EL (cell line): Measurements from ENCODE around the gene SLC16A8.
"Not testable (repeated sequence)": the region's sequence is repeated elsewhere in the genome, so short reads cannot be mapped to it uniquely, and the experiment has no call there.

Experiments used
- DNase-seq: peaks from one replicate; pipeline ENCODE4 v3.0.0-alpha.2; 2016

SLC16A8 gene, protein sequence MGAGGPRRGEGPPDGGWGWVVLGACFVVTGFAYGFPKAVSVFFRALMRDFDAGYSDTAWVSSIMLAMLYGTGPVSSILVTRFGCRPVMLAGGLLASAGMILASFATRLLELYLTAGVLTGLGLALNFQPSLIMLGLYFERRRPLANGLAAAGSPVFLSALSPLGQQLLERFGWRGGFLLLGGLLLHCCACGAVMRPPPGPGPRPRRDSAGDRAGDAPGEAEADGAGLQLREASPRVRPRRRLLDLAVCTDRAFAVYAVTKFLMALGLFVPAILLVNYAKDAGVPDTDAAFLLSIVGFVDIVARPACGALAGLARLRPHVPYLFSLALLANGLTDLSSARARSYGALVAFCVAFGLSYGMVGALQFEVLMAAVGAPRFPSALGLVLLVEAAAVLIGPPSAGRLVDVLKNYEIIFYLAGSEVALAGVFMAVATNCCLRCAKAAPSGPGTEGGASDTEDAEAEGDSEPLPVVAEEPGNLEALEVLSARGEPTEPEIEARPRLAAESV

GRCh38 chr22:38083931-38084631, at the start of gene SLC16A8:
Gene SLC16A8 (minus strand): TSS chr22:38084184. CDS start chr22:38082873, 1,311 bp downstream.
- no peak for DNase-seq

DNA sequence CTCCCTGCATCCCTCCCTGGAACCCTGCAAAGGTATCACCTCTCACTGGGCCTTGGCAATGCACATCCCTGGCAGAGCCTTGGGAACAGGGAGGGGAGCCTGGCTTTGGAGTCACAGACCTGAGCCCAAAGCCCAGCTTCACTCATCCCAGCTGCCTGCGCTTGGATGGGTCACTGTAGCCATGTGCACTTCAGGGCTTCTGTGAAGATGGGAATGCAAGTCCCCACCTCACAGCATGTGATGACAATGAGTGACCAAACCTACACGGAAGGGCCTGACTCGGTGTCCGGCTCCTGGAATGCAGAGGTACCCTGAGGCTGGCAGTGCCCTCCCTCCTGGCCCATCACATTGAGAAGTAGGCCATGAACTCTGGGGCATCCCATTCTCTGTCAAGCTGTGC, 49.3 kb upstream of the SLC16A8 start:
- DNase-seq = no peak

DNA sequence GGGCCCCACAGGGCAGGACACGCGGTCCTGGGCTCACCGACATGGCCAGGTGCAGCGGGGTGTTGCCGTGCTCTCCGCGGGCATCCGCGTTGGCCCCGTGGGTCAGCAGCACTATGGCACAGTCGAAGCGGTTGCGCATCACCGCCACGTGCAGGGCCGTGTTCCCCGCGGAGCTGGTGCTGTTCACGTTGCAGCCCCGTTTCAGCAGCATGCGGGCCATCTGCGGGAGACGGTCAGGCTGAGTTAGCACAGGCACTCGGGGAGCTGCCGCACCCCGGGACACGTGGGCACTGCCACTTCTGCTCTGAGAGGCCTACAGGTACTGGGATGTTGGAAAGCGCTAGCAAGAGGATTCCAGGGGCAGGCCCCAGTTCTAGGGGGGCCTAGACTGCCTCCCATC, 48.8 kb upstream of the SLC16A8 start:
- no peak for DNase-seq

DNA sequence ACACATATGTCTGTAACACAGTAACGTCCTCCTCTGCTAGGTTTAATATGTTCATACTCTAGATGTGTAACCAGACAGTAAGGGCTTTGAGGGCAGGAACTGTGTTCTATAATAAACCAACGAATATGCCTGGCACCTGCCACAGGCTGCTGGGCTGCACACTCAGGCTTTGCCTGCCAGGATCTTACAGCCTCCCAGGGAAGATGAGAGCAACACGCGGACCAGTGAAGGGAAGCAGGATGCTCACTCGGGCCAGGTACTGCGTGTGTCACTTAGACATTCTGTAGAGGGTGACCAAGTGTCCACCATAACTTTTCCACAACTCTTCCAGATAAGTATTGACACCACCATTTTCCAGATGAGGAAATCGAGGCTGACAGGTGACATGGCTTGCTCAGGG, 48.2 kb upstream of the SLC16A8 start:
- no peak for DNase-seq

GRCh38 chr22:38131399-38131798, 47.4 kb upstream of the SLC16A8 start:
- no peak for DNase-seq

DNA sequence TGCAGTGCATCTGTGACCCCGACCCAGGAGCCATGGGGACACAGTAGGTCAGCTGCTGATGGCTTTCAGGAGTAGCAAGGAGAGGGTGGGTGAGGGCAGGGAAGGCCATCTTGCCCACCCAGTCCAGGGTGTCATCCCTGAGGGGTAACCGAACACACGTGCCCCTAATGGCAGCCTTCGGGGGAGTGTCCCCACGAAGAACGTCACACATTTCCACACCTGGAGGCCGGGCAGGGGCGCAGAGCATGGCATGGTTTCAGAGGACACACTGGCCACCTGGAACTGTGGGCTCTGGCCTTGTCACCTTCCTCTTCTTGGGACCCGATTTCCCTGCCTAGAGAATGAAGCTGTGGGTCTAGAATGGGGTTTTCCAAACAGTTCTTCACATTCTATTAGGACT, 45.9 kb upstream of the SLC16A8 start:
- DNase-seq = no peak

DNA sequence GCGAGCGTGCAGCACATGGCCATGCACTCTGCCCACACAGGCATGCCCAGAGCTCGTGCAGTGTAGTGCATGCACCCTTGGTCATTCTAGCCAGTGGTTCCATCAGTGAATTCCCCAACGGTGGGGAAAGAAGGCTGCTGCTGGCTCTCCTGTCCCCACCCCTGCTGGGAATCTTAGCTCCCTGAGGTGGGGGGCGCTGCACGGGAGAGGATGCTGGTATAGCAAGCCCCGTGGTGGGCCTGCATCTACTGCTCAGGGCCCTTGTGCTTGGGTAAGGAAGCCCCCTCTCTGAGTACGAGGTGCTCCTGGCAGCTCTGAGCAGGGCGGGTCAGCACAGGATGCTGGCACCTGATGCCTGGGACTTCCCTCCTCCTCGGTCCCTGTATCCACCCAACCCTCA, 45.0 kb upstream of the SLC16A8 start:
- DNase-seq = no peak

DNA sequence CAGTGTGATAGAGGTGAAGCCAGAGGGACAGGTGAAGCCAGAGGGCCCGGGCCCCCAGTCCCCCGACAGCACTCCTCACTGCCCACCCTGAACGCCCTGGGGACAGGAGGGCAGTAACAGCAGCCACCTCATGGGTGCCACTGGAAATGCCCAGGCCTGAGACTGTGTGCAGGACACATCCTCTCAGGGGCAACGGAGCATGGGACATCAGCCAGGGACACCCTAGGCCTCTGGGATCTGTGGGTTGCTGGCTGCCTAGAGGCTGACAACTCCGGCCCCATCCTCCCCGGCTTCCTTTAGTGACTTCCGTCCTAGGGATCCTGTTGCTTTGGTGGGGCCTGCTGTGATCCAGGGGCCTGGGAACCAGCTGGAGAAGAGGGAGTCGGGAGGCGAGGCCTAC, 43.9 kb upstream of the SLC16A8 start:
- no peak for DNase-seq

GRCh38 chr22:38126928-38127668, 43.1 kb upstream of the SLC16A8 start:
- DNase-seq = no peak

DNA sequence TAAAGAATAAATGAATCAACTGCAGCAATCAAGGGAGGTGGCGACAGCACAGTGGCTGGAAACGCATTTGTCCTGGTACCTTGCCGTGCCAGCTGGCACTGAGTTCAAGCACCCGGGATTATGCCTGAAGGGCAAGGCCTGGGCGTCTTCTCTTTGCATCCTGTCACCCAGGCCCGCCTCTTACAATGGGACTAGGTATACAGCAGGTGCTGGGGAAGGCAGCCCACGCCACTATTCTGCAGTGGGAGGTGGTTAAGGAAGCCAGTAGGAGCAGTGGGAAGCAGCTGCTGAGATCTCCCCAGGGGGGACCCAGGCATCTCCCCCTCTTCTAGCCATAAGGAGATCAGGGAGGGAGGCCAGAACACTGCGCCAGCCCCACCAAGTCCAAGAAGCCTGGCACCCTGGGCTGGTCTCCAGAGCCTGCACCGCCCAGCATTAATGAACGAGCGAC, 41.8 kb upstream of the SLC16A8 start:
- no peak for DNase-seq

- no peak for DNase-seq
Measured at GRCh38 chr22:38125038-38125610, 41.1 kb upstream of the SLC16A8 start.

- peak; percentile 34 for DNase-seq
Measured at GRCh38 chr22:38124236-38124974, 40.4 kb upstream of the SLC16A8 start.

DNA sequence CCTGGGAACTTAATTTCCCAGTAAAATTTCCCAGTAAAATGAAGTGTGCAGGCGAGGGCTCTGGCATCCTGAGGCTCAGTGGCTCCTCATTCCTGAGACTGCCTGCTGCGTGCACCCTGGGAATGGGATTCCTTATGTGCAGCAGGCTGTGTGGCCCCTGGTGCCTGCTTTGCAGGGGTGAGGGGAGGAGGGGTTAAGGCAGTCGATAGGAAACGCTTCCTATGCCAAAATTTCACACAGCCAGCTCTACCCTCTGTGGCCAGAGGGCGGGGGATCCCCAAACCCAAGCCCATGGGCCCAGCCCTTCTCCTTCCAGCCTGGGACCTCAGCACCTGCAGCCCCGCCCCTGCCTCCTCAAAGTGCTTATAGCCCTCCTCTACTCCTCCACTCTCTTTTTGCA, 38.6 kb upstream of the SLC16A8 start:
- no peak for DNase-seq

DNA sequence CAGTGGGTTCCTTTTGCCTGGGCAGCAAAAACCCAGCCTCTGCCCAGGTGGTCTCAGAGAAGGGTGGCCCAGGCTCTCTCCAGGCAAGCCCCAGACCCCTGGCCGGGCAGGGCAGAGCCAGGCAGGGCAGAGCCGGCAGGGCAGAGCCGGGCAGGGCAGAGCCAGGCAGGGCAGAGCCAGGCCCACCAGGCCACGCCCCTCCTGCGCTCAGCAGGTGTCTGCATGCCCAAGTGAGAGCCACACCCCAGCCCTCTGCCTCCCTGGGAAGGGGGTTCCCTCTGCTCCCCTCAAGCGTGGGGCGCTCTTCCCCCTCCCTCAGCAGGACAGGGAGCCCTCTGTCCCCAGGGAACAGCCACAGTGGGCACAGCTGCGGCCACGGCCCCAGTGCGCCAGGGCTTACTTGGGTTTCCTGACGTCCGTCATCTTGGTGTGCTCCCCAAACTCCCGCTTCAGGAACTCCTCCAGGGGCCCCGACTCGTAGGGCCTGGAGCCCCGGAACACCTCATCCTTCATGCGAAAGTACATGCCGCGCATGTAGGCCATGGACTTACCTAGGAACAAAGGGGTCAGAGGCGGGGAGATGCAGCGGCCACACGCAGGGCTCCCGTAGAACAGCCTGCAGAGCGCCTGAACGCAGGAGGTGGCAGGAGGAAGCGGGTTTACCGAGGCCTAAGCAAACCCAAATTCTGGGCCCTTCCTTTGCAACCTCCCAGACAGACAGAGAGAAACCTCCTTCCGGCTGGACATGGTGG, 36.6 kb upstream of the SLC16A8 start:
- no peak for DNase-seq

GRCh38 chr22:38118747-38119146, 34.8 kb upstream of the SLC16A8 start:
- not testable (repeated sequence) for DNase-seq

- no peak for DNase-seq
Measured at GRCh38 chr22:38118182-38118581, 34.2 kb upstream of the SLC16A8 start.

DNA sequence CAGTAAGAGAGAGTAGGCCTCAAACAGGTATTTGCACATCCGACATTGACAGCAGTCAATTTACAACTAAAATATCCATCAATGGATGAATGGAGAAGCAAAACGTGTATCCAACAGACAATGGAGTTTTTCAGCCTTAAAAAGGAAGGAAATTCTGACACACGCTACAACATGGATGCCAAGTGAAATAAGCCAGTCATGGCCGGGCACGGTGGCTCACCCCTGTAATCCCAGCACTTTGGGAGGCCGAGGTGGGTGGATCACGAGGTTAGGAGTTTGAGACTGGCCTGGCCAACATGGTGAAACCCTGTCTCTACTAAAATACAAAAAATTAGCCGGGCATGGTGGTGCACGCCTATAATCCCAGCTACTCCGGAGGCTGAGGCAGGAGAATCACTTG, 33.6 kb upstream of the SLC16A8 start:
- not testable (repeated sequence) for DNase-seq

GRCh38 chr22:38115423-38116205, 31.6 kb upstream of the SLC16A8 start:
- no peak for DNase-seq

DNA sequence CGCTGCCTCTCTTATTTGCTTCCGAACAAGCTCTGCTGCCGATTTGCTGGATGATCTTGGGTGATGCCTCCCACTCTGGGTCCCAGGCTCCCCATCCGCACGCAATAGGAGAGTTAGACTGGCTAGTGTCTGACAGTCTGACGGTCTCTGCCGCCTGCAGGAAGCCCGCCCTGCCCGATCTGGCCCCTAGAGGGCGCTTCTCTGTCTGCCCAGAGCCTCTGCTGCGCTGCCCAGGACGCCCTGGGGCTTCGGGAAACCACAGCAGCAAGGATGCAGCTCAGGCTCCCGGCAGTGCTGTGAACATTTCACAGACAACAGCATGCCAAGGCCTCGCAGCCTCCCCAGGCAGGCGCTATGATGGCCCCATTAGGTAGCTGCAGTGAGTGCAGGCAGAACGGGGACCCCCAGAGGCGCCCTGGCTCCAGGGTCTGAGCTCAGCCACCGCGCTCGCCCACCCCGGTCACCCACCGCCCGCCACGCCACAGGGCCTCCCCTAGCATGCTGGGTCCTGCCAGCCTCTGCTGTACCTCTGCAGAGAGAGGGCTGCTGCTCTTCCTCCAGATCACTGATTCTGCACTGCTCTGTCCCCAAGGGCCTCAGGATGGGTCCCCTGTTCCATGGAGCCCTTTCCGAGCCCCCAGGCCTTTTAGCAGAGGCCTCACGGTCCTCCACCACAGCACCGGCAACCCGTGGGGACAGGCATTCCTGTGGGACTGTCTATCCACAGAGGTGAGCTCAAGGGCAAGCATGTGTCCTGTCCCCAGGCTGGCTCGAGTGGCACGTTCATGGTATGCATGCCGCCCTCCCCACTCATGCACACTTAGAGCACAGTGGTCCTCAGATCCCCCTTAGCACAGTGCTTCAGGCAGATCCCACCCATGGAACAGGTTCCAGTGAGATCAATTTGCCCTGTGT, 30.8 kb upstream of the SLC16A8 start:
- DNase-seq = peak; percentile 85

GRCh38 chr22:38112381-38112780, 28.4 kb upstream of the SLC16A8 start:
- no peak for DNase-seq
